ENCODE results near the gene GRB14.

Gene GRB14

GRCh38 chr2:164613321-164613982, 7.8 kb downstream of the GRB14 start:
- DNase-seq (ENCODE audit: low spot score) = no peak

GRCh38 chr2:164609790-164610189, 11.5 kb downstream of the GRB14 start:
- DNase-seq (ENCODE audit: low spot score) = no peak

GRCh38 chr2:164606557-164606956, 14.7 kb downstream of the GRB14 start:
- no peak for DNase-seq (ENCODE audit: low spot score)

- no peak for DNase-seq (ENCODE audit: low spot score)
Observed at GRCh38 chr2:164605295-164605694, 16.0 kb downstream of the GRB14 start.

- DNase-seq (ENCODE audit: low spot score) = no peak
Observed at GRCh38 chr2:164600763-164601162, 20.5 kb downstream of the GRB14 start.

GRCh38 chr2:164599954-164600589, 21.2 kb downstream of the GRB14 start:
- peak; percentile 81 for DNase-seq (ENCODE audit: low spot score)

- no peak for DNase-seq (ENCODE audit: low spot score)
Observed at GRCh38 chr2:164597983-164598382, 23.3 kb downstream of the GRB14 start.

GRCh38 chr2:164595031-164595430, 26.3 kb downstream of the GRB14 start:
- DNase-seq (ENCODE audit: low spot score) = no peak

GRCh38 chr2:164593959-164594358, 27.3 kb downstream of the GRB14 start:
- DNase-seq (ENCODE audit: low spot score) = no peak

GRCh38 chr2:164593541-164593940, 27.7 kb downstream of the GRB14 start:
- no peak for DNase-seq (ENCODE audit: low spot score)

- no peak for DNase-seq (ENCODE audit: low spot score)
Observed at GRCh38 chr2:164589522-164589921, 31.8 kb downstream of the GRB14 start.

GRCh38 chr2:164581050-164581449, 40.2 kb downstream of the GRB14 start:
- no peak for DNase-seq (ENCODE audit: low spot score)

- DNase-seq (ENCODE audit: low spot score) = no peak
Observed at GRCh38 chr2:164574931-164575330, 46.4 kb downstream of the GRB14 start.

GRCh38 chr2:164570475-164570874, 50.8 kb downstream of the GRB14 start:
- DNase-seq (ENCODE audit: low spot score) = no peak

- DNase-seq (ENCODE audit: low spot score) = no peak
Observed at GRCh38 chr2:164569378-164569777, 51.9 kb downstream of the GRB14 start.

- DNase-seq (ENCODE audit: low spot score) = no peak
Observed at GRCh38 chr2:164568317-164568716, 53.0 kb downstream of the GRB14 start.

GRCh38 chr2:164567335-164567989, 53.8 kb downstream of the GRB14 start:
- no peak for DNase-seq (ENCODE audit: low spot score)

- DNase-seq (ENCODE audit: low spot score) = no peak
Observed at GRCh38 chr2:164565359-164565758, 55.9 kb downstream of the GRB14 start.

GRCh38 chr2:164562666-164563065, 58.6 kb downstream of the GRB14 start:
- DNase-seq (ENCODE audit: low spot score) = no peak

GRCh38 chr2:164561991-164562390, 59.3 kb downstream of the GRB14 start:
- DNase-seq (ENCODE audit: low spot score) = no peak

- no peak for DNase-seq (ENCODE audit: low spot score)
Observed at GRCh38 chr2:164561416-164561815, 59.9 kb downstream of the GRB14 start.

- DNase-seq (ENCODE audit: low spot score) = no peak
Observed at GRCh38 chr2:164560902-164561301, 60.4 kb downstream of the GRB14 start.

GRCh38 chr2:164560181-164560792, 61.0 kb downstream of the GRB14 start:
- DNase-seq (ENCODE audit: low spot score) = peak; percentile 33

Data from RKO (cell line).